NCI-H1105 treated with DMSO at 0.1 percent for 48 hours (cell line): ENCODE results near the gene DHRS3.
"Not testable (repeated sequence)": the region's sequence is repeated elsewhere in the genome, so short reads cannot be mapped to it uniquely, and the experiment has no call there.

ENCODE experiments used
- DNase-seq: peaks from one replicate; lab custom pipeline; 2025; lab: John Stamatoyannopoulos, UW

The DHRS3 gene

GRCh38 chr1:12539320-12539704 is 78.7 kb downstream of the DHRS3 start:
- no peak for DNase-seq

GRCh38 chr1:12538536-12538935 is 79.5 kb downstream of the DHRS3 start:
- not testable (repeated sequence) for DNase-seq

GRCh38 chr1:12537906-12538461 is 80.0 kb downstream of the DHRS3 start:
- no peak for DNase-seq

GRCh38 chr1:12537294-12537693 is 80.7 kb downstream of the DHRS3 start:
- no peak for DNase-seq

GRCh38 chr1:12536023-12536639 is 81.9 kb downstream of the DHRS3 start:
- no peak for DNase-seq

- no peak for DNase-seq
These were observed 85.3 kb downstream of the DHRS3 start for GRCh38 chr1:12532405-12533315.

- DNase-seq, result no peak
These were observed 86.9 kb downstream of the DHRS3 start for GRCh38 chr1:12531179-12531499.

- no peak for DNase-seq
These were observed 87.4 kb downstream of the DHRS3 start for GRCh38 chr1:12530462-12531178.

GRCh38 chr1:12529640-12530174 is 88.3 kb downstream of the DHRS3 start:
- no peak for DNase-seq

GRCh38 chr1:12528021-12528852 is 89.8 kb downstream of the DHRS3 start:
- DNase-seq, result no peak

GRCh38 chr1:12527564-12527963 is 90.4 kb downstream of the DHRS3 start:
- no peak for DNase-seq

GRCh38 chr1:12525311-12526181 is 92.5 kb downstream of the DHRS3 start:
- DNase-seq, result no peak

- DNase-seq, result no peak
These were observed 93.7 kb downstream of the DHRS3 start for GRCh38 chr1:12524266-12524665.

GRCh38 chr1:12522780-12523179 is 95.2 kb downstream of the DHRS3 start:
- not testable (repeated sequence) for DNase-seq

- no peak for DNase-seq
These were observed 96.9 kb downstream of the DHRS3 start for GRCh38 chr1:12521096-12521495.

GRCh38 chr1:12519693-12520364 is 98.2 kb downstream of the DHRS3 start:
- no peak for DNase-seq

- no peak for DNase-seq
These were observed 98.9 kb downstream of the DHRS3 start for GRCh38 chr1:12518931-12519692.
